Suppressor macrophage (primary cell): ENCODE data around the gene LSM11.
A peak's percentile ranks its signal among the peaks of the same experiment; 100 is the strongest.

Experiments used
- DNase-seq, 4 experiments: peaks; one replicate each; pipeline ENCODE4 v3.0.0-alpha.2; 2020 to 2022

LSM11 gene

DNA sequence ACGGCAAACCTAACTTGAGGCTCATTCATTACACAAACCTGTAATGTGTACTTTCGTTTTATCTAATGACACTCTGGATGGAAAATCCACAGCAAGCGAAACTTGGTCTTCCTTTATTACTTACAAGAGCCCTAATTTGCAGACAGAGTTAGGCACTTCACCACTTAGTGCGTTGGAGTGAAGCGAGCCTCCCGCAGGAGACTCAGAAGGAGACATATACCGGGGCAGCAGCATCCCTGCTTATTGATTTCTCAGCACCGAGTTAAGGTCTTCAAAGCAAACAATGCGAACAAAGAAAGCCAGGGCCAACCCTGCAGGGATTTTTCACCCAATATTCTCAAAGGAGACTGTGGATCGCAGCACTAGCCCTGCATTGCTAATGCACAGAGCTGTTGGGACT lies 28.6 kb downstream of the LSM11 start:
- DNase-seq: no peak

DNA sequence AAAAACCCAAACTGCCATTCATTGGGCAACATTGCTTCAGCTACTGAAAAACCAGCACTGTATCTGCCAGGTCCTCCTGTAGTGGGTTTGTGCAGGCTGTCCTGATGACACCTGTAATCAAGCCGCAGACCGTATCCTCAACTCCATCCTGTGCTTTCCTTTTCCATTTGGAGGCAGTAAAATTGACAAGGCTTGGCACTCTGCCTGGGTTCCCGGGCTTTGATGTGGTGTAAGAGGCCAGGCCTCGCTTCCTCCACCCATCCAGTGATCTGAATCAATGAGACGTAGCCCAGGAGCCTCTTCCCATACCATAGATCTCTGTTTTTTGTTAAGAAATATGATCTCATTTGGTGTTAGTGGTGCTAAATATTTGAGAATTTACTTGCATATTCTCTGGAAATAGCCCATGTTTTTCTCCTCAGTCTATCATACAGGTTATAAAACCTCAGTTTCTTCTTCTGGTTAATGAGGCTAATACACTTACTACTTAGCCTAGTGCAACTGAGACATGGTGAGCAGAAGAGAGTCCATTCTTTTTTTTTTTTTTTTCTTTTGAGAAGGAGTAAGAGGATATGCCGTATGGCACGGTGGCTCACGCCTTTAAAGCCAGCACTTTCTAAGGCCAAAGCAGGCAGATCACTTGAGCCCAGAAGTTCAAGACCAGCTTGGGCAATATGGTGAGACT lies 34.8 kb downstream of the LSM11 start:
- DNase-seq: no peak

DNA sequence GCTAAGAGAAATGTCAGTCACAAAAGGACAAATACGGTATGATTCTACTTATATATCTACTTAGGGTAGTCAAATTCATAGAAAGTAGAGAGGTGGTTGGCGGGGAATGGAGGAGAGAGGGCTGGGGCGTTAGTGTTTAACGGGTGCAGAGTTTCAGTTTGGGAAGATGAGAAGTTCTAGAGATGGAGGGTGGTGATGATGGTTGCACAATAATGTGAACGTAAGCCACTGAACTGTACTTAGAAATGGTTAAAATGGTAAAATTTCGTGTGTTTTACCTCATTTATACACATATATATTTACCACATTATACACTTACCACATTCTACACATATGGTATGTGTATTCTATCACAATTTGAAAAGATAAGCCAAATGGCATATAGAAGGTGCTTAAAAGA lies 35.7 kb downstream of the LSM11 start:
- no peak for DNase-seq

DNA sequence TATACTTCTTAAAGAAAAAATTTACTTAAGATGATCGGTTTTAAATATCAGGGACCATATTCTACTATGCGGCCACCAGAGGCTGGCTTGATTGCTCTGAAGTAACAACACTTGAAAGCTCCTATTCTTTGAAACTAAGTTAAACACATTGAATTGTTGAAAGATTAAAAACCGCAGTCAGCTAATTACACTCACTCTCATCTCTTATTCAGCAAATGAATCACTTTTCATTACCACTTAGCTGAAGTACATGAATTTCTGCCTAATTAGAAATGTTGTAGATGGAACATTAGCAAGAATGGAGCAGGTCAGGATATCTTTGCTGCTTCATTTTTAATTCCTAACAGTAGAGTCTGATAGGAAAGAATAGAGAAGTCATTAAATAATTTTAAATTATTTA lies 42.3 kb downstream of the LSM11 start:
- no peak for DNase-seq

DNA sequence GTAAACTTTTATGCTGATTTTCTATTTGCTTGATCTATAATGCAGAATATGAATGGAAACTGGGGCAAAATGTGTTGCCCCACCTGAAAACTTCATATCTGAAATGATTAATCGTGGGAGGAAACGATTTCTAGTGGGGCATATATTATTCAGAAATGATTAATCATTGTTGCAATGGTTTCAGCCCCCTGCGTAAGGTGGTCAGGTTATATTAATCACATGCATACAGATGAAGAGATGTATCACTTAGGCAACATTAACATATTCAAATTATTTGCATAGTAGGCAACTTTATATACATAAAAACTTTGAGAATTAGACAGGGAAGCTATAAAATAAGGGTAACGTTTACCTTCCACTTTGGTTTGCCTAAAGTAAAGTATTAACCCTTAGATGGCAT lies 49.8 kb downstream of the LSM11 start:
- no peak for DNase-seq

DNA sequence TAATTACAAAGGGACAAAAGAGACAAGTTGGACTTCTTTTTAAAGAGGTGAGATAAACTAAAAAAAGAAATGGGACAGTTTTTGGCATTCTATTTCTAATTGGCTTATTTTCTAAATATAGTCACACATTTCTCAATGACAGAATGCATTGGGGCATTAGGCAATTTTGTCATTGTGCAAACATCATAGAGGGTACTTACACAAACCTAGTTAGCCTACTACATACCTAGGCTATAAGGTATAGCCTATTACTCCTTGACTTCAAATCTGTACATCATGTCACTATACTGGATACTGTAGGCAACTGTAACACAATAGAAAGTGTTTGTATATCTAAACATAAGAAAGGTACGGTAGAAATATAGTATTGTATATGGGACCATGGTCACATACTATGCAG lies 56.1 kb downstream of the LSM11 start:
- DNase-seq: peak in 3 of 4 experiments; percentile 5 to 19 (median 7)

DNA sequence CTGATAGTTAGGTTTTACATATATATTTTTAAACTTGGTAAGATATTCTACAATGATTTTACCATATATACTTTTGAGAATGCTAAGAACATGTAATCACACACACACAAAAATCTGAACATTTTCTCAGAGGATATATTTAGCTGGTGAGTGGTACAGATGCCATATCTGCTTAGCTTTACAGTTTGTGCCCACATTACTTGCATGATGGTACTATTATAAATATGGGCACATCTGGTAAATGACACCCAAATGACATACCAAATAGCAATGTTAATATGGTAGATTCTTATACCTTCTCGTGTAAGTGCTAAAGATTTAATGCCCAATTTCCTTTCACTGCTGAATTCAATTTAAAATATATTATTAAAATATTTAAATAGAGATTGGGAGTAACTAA lies 56.6 kb downstream of the LSM11 start:
- no peak for DNase-seq

DNA sequence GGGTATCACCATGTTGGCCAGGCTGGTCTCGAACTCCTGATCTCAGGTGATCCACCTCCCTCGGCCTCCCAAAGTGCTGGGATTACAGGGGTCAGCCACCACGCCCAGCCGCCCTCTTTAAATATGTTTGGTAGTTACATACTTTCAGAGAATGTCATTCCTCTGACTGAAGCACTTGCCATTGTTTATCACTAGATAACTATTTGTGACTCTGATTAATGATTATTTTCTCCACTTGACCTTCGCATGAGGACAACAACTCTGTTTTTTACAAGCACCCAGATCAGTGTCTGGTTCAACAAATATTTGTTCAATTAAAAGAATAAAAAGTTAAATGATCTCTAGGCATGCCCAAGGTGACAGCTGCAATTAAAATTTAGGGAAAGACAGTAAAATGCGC lies 59.2 kb downstream of the LSM11 start:
- DNase-seq: no peak

DNA sequence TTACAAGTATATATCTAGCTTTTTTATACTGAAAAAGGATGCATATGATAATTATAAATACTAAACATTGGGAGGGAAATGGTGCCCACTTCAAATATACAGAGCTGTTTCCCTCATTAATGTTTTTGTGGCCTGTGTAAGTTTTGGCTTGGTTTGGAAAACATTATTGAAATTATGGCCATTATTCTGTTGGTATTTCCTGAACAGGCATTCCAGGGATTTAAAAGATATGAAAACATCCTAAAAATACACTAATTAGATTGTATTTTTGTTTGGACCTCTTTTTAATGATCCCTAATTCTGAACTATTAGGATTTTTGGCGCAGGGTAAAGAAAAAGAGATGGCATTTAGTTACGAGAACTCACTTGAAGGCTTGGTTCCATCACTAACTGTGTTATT lies 64.5 kb downstream of the LSM11 start:
- DNase-seq: no peak
